H1 (cell line): ENCODE data around the gene FAM98C. TPM values are rescaled to one million over a fixed set of nuclear protein-coding genes. Genes with fewer than 3 reads are reported as not detected.
A peak's percentile ranks its signal among the peaks of the same experiment; 100 is the strongest.

Experiments
- ATF2 ChIP-seq: IDR thresholded peaks from 2 replicates; pipeline ENCODE4 v1.6.1; 2012; ENCODE audit warnings: low read length, inconsistent platforms
- ATF3 ChIP-seq: IDR thresholded peaks from 2 replicates; pipeline ENCODE4 v1.6.1; 2011; ENCODE audit warnings: low read depth, mild to moderate bottlenecking, low read length; ENCODE audit not compliant: insufficient read depth
- CBX8 ChIP-seq: fragments of 300-800, 300-1000 bp; sonication (generic); IDR thresholded peaks from 2 replicates; pipeline ENCODE4 v1.7.1; 2016; ENCODE audit warnings: low read depth, low read length, borderline replicate concordance
- CEBPB ChIP-seq: IDR thresholded peaks from 2 replicates; pipeline ENCODE4 v1.6.1; 2012; ENCODE audit warnings: low read depth, low read length
- CHD1 ChIP-seq: IDR thresholded peaks from 2 replicates; pipeline ENCODE4 v1.6.1; 2012; ENCODE audit warnings: low read depth, low read length, improper control_type of control experiment
- CREB1 ChIP-seq: IDR thresholded peaks from 2 replicates; pipeline ENCODE4 v1.6.1; 2012; ENCODE audit warnings: inconsistent platforms
- EZH2 ChIP-seq: fragments of 200-600 bp; sonication (generic); IDR thresholded peaks from 2 replicates; pipeline ENCODE4 v1.7.1; 2012; ENCODE audit warnings: low read depth, mild to moderate bottlenecking, moderate library complexity, low read length, inconsistent platforms; ENCODE audit not compliant: severe bottlenecking
- HDAC6 ChIP-seq: IDR thresholded peaks from one replicate; pipeline ENCODE4 v1.7.1; 2012; ENCODE audit warnings: low read depth, mild to moderate bottlenecking, inconsistent platforms, low read length, moderate library complexity
- JUN ChIP-seq: IDR thresholded peaks from 2 replicates; pipeline ENCODE4 v1.6.1; 2011; ENCODE audit warnings: low read depth, mild to moderate bottlenecking, improper control_type of control experiment, low read length
- JUND ChIP-seq: IDR thresholded peaks from 2 replicates; pipeline ENCODE4 v1.6.1; 2011; ENCODE audit warnings: mild to moderate bottlenecking, improper control_type of control experiment, low read length
- MAFK ChIP-seq: IDR thresholded peaks from 2 replicates; pipeline ENCODE4 v1.6.1; 2012; ENCODE audit warnings: low read depth, mild to moderate bottlenecking, improper control_type of control experiment, low read length
- POLR2A ChIP-seq, 2 experiments: IDR thresholded peaks; 1 replicate in 1 of 2; 2 replicates in 1 of 2; pipeline ENCODE4 v1.6.1; 2011; ENCODE audit warnings: low read depth in 2 of 2, low read length in 2 of 2, mild to moderate bottlenecking in 2 of 2; ENCODE audit errors: control extremely low read depth in 1 of 2
- POU5F1 ChIP-seq: IDR thresholded peaks from 2 replicates; pipeline ENCODE4 v1.6.1; 2011; ENCODE audit warnings: low read depth, mild to moderate bottlenecking, low read length, moderate library complexity
- RFX5 ChIP-seq: IDR thresholded peaks from 2 replicates; pipeline ENCODE4 v1.6.1; 2011; ENCODE audit warnings: low read depth, low read length, improper control_type of control experiment, borderline replicate concordance
- SAP30 ChIP-seq: fragments of 300-600 bp; sonication (generic); IDR thresholded peaks from 2 replicates; pipeline ENCODE4 v1.7.1; 2012; ENCODE audit warnings: low read length, moderate library complexity, mild to moderate bottlenecking, inconsistent platforms; ENCODE audit not compliant: insufficient read depth, insufficient replicate concordance
- SIN3A ChIP-seq, 2 experiments: IDR thresholded peaks in 1 of 2; conservative IDR thresholded peaks in 1 of 2; 2 replicates each; pipeline ENCODE4 v1.6.1; 2011 to 2012; ENCODE audit warnings: low read length in 2 of 2, improper control_type of control experiment in 1 of 2, low read depth in 1 of 2, mild to moderate bottlenecking in 1 of 2
- SIX5 ChIP-seq: IDR thresholded peaks from 2 replicates; pipeline ENCODE4 v1.6.1; 2011; ENCODE audit warnings: mild to moderate bottlenecking, low read depth, low read length
- TAF1 ChIP-seq: IDR thresholded peaks from 2 replicates; pipeline ENCODE4 v1.6.1; 2011; ENCODE audit warnings: mild to moderate bottlenecking, low read depth, low read length
- YY1 ChIP-seq: IDR thresholded peaks from 2 replicates; pipeline ENCODE4 v1.6.1; 2011; ENCODE audit warnings: low read depth, mild to moderate bottlenecking, low read length
- polyA plus RNA-seq, 7 experiments: library from polyadenylated mRNA; depleted of rRNA in 3 of 7; stranded (reverse) in 5 of 7; unstranded in 2 of 7; fragments of >200 nt in 5 of 7; fragments of 200-250 nt in 2 of 7; gene quantifications; 1 replicate in 5 of 7; 2 replicates in 1 of 7; 4 replicates in 1 of 7; pipeline versions ENCODE4 v1.2.1 to v1.2.3, GENCODE V29; 2011 to 2013; ENCODE audit warnings: missing spikeins in 2 of 7, mixed read lengths in 2 of 7
- total RNA-seq: library from RNA; stranded (reverse); fragmentation: NEBNext Ultra II Directional; extraction: Animal tissue kit (Norgen Biotek cat#: 25700); gene quantifications from 2 replicates; pipeline ENCODE4 v1.2.1, GENCODE V29; 2021

The FAM98C gene
- total and polyA plus RNA-seq, 2 of the 8 experiments (the other 6 are each of a cell fraction or from before 2014, with no cell fraction given) = 6.1 to 9.4 TPM

- TF ChIP-seq ATF3 = no peak
- 0 out of 2 replicates have a peak, but pooled peaks have one; percentile 25 for TF ChIP-seq CREB1
- TF ChIP-seq ATF2 = no peak
- peak; percentile 58 for TF ChIP-seq SAP30
- TF ChIP-seq CBX8 = no peak
- TF ChIP-seq CEBPB = no peak
- TF ChIP-seq MAFK = no peak
- no peak for TF ChIP-seq EZH2
- no peak for TF ChIP-seq SIX5
- peak in 1 of 2 experiments; percentile 62; a peak in 2 of 3 replicates for TF ChIP-seq POLR2A (IDR thresholded peaks at IDR 0.05; ENCODE audit: control extremely low read depth in 1 of 2, low read depth in 2 of 2, low read length in 2 of 2)
- peak; percentile 48 to 85; a peak in 2 of 4 replicates for TF ChIP-seq SIN3A (conservative IDR thresholded peaks at IDR 0.05 in 1 of 2, IDR thresholded peaks at IDR 0.05 in 1 of 2; ENCODE audit: low read depth in 1 of 2, low read length in 2 of 2)
- no peak for TF ChIP-seq JUN
- TF ChIP-seq TAF1 = peak; percentile 69; the same call in 1 of the 2 replicates
- no peak for TF ChIP-seq POU5F1
- no peak for TF ChIP-seq CHD1
- TF ChIP-seq YY1 = peak; percentile 47; the same call in 1 of the 2 replicates
- no peak for TF ChIP-seq JUND
- TF ChIP-seq RFX5 = no peak
- TF ChIP-seq HDAC6 = no peak
Measured at GRCh38 chr19:38362076-38362945, 40.6 kb upstream of the FAM98C start (continued).
